ENCODE results near the gene TEF.

GRCh38 chr22:41343717-41344116, 38.0 kb upstream of the TEF start:
- TF ChIP-seq CTCF (conservative IDR thresholded peaks at IDR 0.05; ENCODE audit: low read depth in 2 of 2) = no peak
- no peak for TF ChIP-seq POLR2AphosphoS5 (IDR thresholded peaks at IDR 0.05; ENCODE audit: low read depth)
- no peak for TF ChIP-seq REST (IDR thresholded peaks at IDR 0.05; ENCODE audit: unreplicated experiment)
- no peak for TF ChIP-seq JUNB (IDR thresholded peaks at IDR 0.05; ENCODE audit: unreplicated experiment)
